Stimulated activated CD4-positive, alpha-beta T cell treated with anti-CD3 and anti-CD28 coated beads, Interleukin-2, amount 100 ng/mL, for 24 hours (primary cell): ENCODE data around the gene SVBP.
"Not testable (repeated sequence)": the region's sequence is repeated elsewhere in the genome, so short reads cannot be mapped to it uniquely, and the experiment has no call there.

Experiments
- DNase-seq, 2 donors: peaks; one replicate each; pipeline ENCODE4 v3.0.0-alpha.2; 2020

SVBP gene

GRCh38 chr1:42841010-42841409, 23.8 kb upstream of the SVBP start:
- DNase-seq = no peak

- DNase-seq = no peak
Measured at GRCh38 chr1:42838482-42839190, 21.4 kb upstream of the SVBP start.

- DNase-seq = no peak
Measured at GRCh38 chr1:42837709-42838108, 20.5 kb upstream of the SVBP start.

- DNase-seq = no peak
Measured at GRCh38 chr1:42835422-42835821, 18.2 kb upstream of the SVBP start.

- DNase-seq = no peak
Measured at GRCh38 chr1:42834803-42835202, 17.6 kb upstream of the SVBP start.

GRCh38 chr1:42833981-42834380, 16.8 kb upstream of the SVBP start:
- no peak for DNase-seq

- DNase-seq = no peak
Measured at GRCh38 chr1:42832641-42833240, 15.5 kb upstream of the SVBP start.

- DNase-seq = no peak
Measured at GRCh38 chr1:42831273-42831672, 14.1 kb upstream of the SVBP start.

- DNase-seq = no peak
Measured at GRCh38 chr1:42830631-42831030, 13.4 kb upstream of the SVBP start.

GRCh38 chr1:42825036-42825851, 8.0 kb upstream of the SVBP start:
- DNase-seq = no peak

GRCh38 chr1:42824481-42825035, 7.4 kb upstream of the SVBP start:
- DNase-seq = no peak

GRCh38 chr1:42822800-42823392, 5.7 kb upstream of the SVBP start:
- DNase-seq = no peak

GRCh38 chr1:42821690-42822089, 4.5 kb upstream of the SVBP start:
- no peak for DNase-seq

- DNase-seq = no peak
Measured at GRCh38 chr1:42820813-42821212, 3.6 kb upstream of the SVBP start.

- DNase-seq = no peak
Measured at GRCh38 chr1:42817976-42818375, 779 bp upstream of the SVBP start.

- no peak for DNase-seq
Measured at GRCh38 chr1:42817440-42817767, 207 bp upstream of the SVBP start.

- DNase-seq = peak in 1 of 2 donors; percentile 11
Measured at GRCh38 chr1:42815941-42816584, 1.1 kb downstream of the SVBP start.

- not testable (repeated sequence) for DNase-seq
Measured at GRCh38 chr1:42814815-42815214, 2.4 kb downstream of the SVBP start.

- no peak for DNase-seq
Measured at GRCh38 chr1:42807056-42807668, 10.0 kb downstream of the SVBP start.

- no peak for DNase-seq
Measured at GRCh38 chr1:42806593-42806992, 10.6 kb downstream of the SVBP start.

GRCh38 chr1:42806171-42806570, 11.0 kb downstream of the SVBP start:
- no peak for DNase-seq

- DNase-seq = no peak
Measured at GRCh38 chr1:42801832-42802473, 15.2 kb downstream of the SVBP start.
